ENCODE data around the gene CLHC1.

The CLHC1 gene

GRCh38 chr2:55180374-55180773 is 51.7 kb downstream of the CLHC1 start:
- no peak overlapping the region for H3K4me3 ChIP-seq (ENCODE audit: low read depth, low read length)
- TF ChIP-seq CTCF (IDR thresholded peaks at IDR 0.05; ENCODE audit: low read depth, low read length), result no peak
- in situ Hi-C loops (cut with HindIII; ENCODE audit: low sequenced_read_pairs), result no loop called here
- DNase-seq (ENCODE audit: low read depth, low spot score), result no peak

- TF ChIP-seq CTCF (IDR thresholded peaks at IDR 0.05; ENCODE audit: low read depth, low read length), result no peak
- no peak overlapping the region for H3K4me3 ChIP-seq (ENCODE audit: low read depth, low read length)
- DNase-seq (ENCODE audit: low read depth, low spot score), result no peak
- in situ Hi-C loops (cut with HindIII; ENCODE audit: low sequenced_read_pairs), result no loop called here
Measured at GRCh38 chr2:55176094-55176415, 56.0 kb downstream of the CLHC1 start.

GRCh38 chr2:55175254-55176093 is 56.6 kb downstream of the CLHC1 start:
- peak; percentile 73 for DNase-seq (ENCODE audit: low read depth, low spot score)
- no peak overlapping the region for H3K4me3 ChIP-seq (ENCODE audit: low read depth, low read length)
- in situ Hi-C loops (cut with HindIII; ENCODE audit: low sequenced_read_pairs), result no loop called here
- peak; percentile 45 for TF ChIP-seq CTCF (IDR thresholded peaks at IDR 0.05; ENCODE audit: low read depth, low read length)

GRCh38 chr2:55173438-55174054 is 58.5 kb downstream of the CLHC1 start:
- no peak for TF ChIP-seq CTCF (IDR thresholded peaks at IDR 0.05; ENCODE audit: low read depth, low read length)
- in situ Hi-C loops (cut with HindIII; ENCODE audit: low sequenced_read_pairs), result no loop called here
- no peak overlapping the region for H3K4me3 ChIP-seq (ENCODE audit: low read depth, low read length)
- DNase-seq (ENCODE audit: low read depth, low spot score), result no peak

- no peak for DNase-seq (ENCODE audit: low read depth, low spot score)
- no peak for TF ChIP-seq CTCF (IDR thresholded peaks at IDR 0.05; ENCODE audit: low read depth, low read length)
- no peak overlapping the region for H3K4me3 ChIP-seq (ENCODE audit: low read depth, low read length)
- in situ Hi-C loops (cut with HindIII; ENCODE audit: low sequenced_read_pairs), result no loop called here
Measured at GRCh38 chr2:55169915-55170314, 62.2 kb downstream of the CLHC1 start.

- H3K4me3 ChIP-seq (ENCODE audit: low read depth, low read length), result no peak overlapping the region
- no peak for DNase-seq (ENCODE audit: low read depth, low spot score)
- TF ChIP-seq CTCF (IDR thresholded peaks at IDR 0.05; ENCODE audit: low read depth, low read length), result no peak
- in situ Hi-C loops (cut with HindIII; ENCODE audit: low sequenced_read_pairs), result no loop called here
Measured at GRCh38 chr2:55169359-55169758, 62.7 kb downstream of the CLHC1 start.

Data from astrocyte of the spinal cord (primary cell).